ENCODE results near the gene PRR30. TPM values are rescaled to one million over a fixed set of nuclear protein-coding genes. Genes with fewer than 3 reads are reported as not detected.
"Not testable (repeated sequence)": the region's sequence is repeated elsewhere in the genome, so short reads cannot be mapped to it uniquely, and the experiment has no call there.

The PRR30 gene
- total and polyA plus RNA-seq, 2 donors (not counting 1 experiment from before 2014, with no cell fraction given) = not detected

DNA sequence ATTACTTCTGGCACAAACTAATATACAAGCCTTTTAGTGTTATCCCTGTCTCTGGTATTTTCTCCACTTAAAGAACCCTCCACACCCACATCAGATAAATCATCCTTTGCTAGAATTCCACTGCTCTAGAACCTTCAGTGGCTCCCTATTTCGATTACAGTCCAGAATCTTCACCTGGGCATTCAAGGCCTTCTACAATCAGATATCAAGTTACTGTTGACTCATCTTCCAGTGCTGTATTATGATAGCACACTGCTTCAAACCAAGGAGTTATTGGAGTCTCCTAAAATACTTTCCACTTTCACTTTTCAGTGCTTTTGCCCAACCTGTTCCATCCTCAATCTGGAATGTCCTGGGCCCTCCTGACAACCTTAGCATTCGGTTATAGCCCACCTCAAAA, 23.7 kb downstream of the PRR30 start:
- no peaks in the 10 kb centered on the region for H3K36me3 ChIP-seq (replicated peaks in 1 of 2; ENCODE audit: control extremely low read depth in 1 of 2, control insufficient read depth in 1 of 2, extremely low read depth in 1 of 2, insufficient read depth in 2 of 2, low read length in 1 of 2)
- no peak for DNase-seq
- H3K27ac ChIP-seq (ENCODE audit: low read length in 2 of 2) = no peak overlapping the region
- no peaks in the 10 kb centered on the region for H3K9me3 Mint-ChIP-seq (ENCODE audit: insufficient read depth)
- no peak overlapping the region for H2AFZ ChIP-seq (ENCODE audit: insufficient read depth, low read depth, low read length, poor library complexity, severe bottlenecking)
- intact Hi-C loops (cut with micrococcal nuclease) = no loop called here
- H3K27me3 Mint-ChIP-seq = peaks cover 23% of the 10 kb centered on the region
- H3K4me2 ChIP-seq (replicated peaks; ENCODE audit: low read depth, low read length, poor library complexity, severe bottlenecking) = no peak overlapping the region
- POLR2A ChIA-PET = interaction anchor here (0.7 kb wide), 1 partner anchor 118 kb away, joined by 6 read pairs; no protein-coding TSS in a partner anchor
- no peak for ATAC-seq (ENCODE audit: low read depth)
- H3K4me3 ChIP-seq (ENCODE audit: control extremely low read depth in 1 of 5, extremely low read depth in 1 of 5, insufficient read depth in 1 of 5, low read depth in 2 of 5, low read length in 4 of 5) = no peak overlapping the region
- H3K27ac Mint-ChIP-seq = no peak overlapping the region
- 90% methylated on average over 2 of the region's 2 CpGs for WGBS (ENCODE audit: insufficient coverage)
- no peaks in the 10 kb centered on the region for H3K79me2 ChIP-seq (ENCODE audit: control insufficient read depth, insufficient read depth, low read length)
- no peaks in the 10 kb centered on the region for H4K20me1 ChIP-seq (ENCODE audit: control insufficient read depth, insufficient read depth, low read length, poor library complexity, severe bottlenecking)
- no peak overlapping the region for H3K9ac ChIP-seq (ENCODE audit: low read length)
- TF ChIP-seq, protein P1, sequence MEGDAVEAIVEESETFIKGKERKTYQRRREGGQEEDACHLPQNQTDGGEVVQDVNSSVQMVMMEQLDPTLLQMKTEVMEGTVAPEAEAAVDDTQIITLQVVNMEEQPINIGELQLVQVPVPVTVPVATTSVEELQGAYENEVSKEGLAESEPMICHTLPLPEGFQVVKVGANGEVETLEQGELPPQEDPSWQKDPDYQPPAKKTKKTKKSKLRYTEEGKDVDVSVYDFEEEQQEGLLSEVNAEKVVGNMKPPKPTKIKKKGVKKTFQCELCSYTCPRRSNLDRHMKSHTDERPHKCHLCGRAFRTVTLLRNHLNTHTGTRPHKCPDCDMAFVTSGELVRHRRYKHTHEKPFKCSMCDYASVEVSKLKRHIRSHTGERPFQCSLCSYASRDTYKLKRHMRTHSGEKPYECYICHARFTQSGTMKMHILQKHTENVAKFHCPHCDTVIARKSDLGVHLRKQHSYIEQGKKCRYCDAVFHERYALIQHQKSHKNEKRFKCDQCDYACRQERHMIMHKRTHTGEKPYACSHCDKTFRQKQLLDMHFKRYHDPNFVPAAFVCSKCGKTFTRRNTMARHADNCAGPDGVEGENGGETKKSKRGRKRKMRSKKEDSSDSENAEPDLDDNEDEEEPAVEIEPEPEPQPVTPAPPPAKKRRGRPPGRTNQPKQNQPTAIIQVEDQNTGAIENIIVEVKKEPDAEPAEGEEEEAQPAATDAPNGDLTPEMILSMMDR (IDR thresholded peaks at IDR 0.05) = no peak
- TF ChIP-seq EZH2 (IDR thresholded peaks at IDR 0.05; ENCODE audit: borderline replicate concordance, insufficient read depth, low read depth, low read length, poor library complexity, severe bottlenecking) = no peak
- H3K4me1 ChIP-seq (ENCODE audit: control insufficient read depth in 2 of 2, insufficient read depth in 2 of 2, low read length in 2 of 2) = peaks cover 9 to 12% of the 10 kb centered on the region in 2 donors
- H3K4me1 Mint-ChIP-seq = peaks cover 8% of the 10 kb centered on the region
- H3K4me3 Mint-ChIP-seq = no peak overlapping the region
- H3K27me3 ChIP-seq (replicated peaks in 1 of 4; ENCODE audit: control extremely low read depth in 1 of 4, control insufficient read depth in 3 of 4, insufficient read depth in 4 of 4, low read length in 3 of 4) = peaks cover 0 to 26% (median 12%) of the 10 kb centered on the region in 4 experiments
- CTCF ChIA-PET = no interaction called here
- H3K9me3 ChIP-seq (ENCODE audit: control extremely low read depth in 1 of 3, control insufficient read depth in 2 of 3, insufficient read depth in 1 of 3, low read length in 2 of 3) = peaks cover 0 to 9% (median 0%) of the 10 kb centered on the region in 3 donors

DNA sequence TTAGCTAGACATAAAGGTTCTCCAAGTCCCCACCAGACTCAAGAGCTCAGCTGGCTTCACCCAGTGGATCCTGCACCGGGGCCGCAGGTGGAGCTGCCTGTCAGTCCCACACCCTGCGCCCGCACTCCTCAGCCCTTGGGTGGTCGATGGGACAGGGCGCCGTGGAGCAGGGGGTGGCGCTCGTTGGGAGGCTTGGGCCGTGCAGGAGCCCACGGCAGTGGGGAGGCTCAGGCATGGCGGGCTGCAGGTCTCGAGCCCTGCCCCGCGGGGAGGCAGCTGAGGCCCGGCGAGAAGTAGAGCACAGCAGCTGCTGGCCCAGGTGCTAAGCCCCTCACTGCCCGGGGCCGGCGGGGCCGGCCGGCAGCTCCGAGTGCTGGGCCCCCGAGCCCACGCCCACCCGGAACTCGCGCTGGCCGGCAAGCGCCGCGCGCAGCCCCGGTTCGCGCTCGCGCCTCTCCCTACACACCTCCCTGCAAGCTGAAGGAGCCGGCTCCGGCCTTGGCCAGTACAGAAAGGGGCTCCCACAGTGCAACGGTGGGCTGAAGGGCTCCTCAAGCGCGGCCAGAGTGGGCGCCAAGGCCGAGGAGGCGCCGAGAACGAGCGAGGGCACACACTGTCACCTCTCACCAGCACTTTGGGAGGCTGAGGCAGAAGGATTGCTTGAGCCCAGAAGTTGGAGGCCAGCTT, 27.7 kb downstream of the PRR30 start:
- POLR2A ChIA-PET; H3K36me3 ChIP-seq (replicated peaks in 1 of 2; ENCODE audit: control extremely low read depth in 1 of 2, control insufficient read depth in 1 of 2, extremely low read depth in 1 of 2, insufficient read depth in 2 of 2, low read length in 1 of 2); H3K4me1 ChIP-seq (ENCODE audit: control insufficient read depth in 2 of 2, insufficient read depth in 2 of 2, low read length in 2 of 2); H3K27me3 ChIP-seq (replicated peaks in 1 of 4; ENCODE audit: control extremely low read depth in 1 of 4, control insufficient read depth in 3 of 4, insufficient read depth in 4 of 4, low read length in 3 of 4); H3K27ac Mint-ChIP-seq; H4K20me1 ChIP-seq (ENCODE audit: control insufficient read depth, insufficient read depth, low read length, poor library complexity, severe bottlenecking); H3K79me2 ChIP-seq (ENCODE audit: control insufficient read depth, insufficient read depth, low read length); H2AFZ ChIP-seq (ENCODE audit: insufficient read depth, low read depth, low read length, poor library complexity, severe bottlenecking); H3K9me3 ChIP-seq (ENCODE audit: control extremely low read depth in 1 of 3, control insufficient read depth in 2 of 3, insufficient read depth in 1 of 3, low read length in 2 of 3); ATAC-seq (ENCODE audit: low read depth); intact Hi-C loops (cut with micrococcal nuclease); H3K4me3 ChIP-seq (ENCODE audit: control extremely low read depth in 1 of 5, extremely low read depth in 1 of 5, insufficient read depth in 1 of 5, low read depth in 2 of 5, low read length in 4 of 5); DNase-seq; H3K4me1 Mint-ChIP-seq; H3K9me3 Mint-ChIP-seq (ENCODE audit: insufficient read depth); H3K27ac ChIP-seq (ENCODE audit: low read length in 2 of 2); H3K4me2 ChIP-seq (replicated peaks; ENCODE audit: low read depth, low read length, poor library complexity, severe bottlenecking); H3K27me3 Mint-ChIP-seq; H3K9ac ChIP-seq (ENCODE audit: low read length); H3K4me3 Mint-ChIP-seq: not testable (repeated sequence)
- 96% methylated on average over 48 of the region's 49 CpGs for WGBS (ENCODE audit: insufficient coverage)
- CTCF ChIA-PET = interaction anchor here (1.3 to 1.5 kb wide), 2 partner anchors 11 to 13 kb away, joined by 4 to 6 read pairs; no protein-coding TSS in a partner anchor

DNA sequence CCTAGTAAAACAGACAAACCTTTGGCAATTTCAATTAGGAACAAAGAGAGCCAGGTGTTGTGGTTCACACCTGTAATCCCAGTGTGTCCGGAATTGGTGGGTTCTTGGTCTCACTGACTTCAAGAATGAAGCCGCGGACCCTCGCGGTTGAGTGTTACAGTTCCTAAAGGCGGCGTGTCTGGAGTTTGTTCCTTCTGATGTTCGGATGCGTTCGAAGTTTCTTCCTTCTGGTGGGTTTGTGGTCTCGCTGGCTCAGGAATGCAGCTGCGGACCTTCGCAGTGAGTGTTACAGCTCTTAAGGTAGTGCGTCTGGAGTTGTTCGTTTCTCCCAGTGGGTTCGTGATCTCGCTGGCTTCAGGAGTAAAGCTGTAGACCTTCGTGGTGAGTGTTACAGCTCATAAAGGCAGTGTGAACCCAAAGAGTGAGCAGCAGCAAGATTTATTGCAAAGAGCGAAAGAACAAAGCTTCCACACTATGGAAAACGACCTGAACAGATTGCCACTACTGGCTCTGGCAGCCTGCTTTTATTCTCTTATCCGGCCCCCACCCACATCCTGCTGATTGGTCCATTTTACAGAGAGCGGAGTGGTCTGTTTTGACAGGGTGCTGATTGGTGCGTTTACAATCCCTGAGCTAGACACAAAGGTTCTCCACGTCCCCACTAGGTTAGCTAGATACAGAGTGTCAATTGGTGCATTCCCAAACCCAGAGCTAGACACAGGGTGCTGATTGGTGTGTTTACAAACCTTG, 28.4 kb downstream of the PRR30 start:
- H3K4me3 ChIP-seq (ENCODE audit: control extremely low read depth in 1 of 5, extremely low read depth in 1 of 5, insufficient read depth in 1 of 5, low read depth in 2 of 5, low read length in 4 of 5); H3K9me3 ChIP-seq (ENCODE audit: control extremely low read depth in 1 of 3, control insufficient read depth in 2 of 3, insufficient read depth in 1 of 3, low read length in 2 of 3); H3K27ac Mint-ChIP-seq; H3K4me1 Mint-ChIP-seq; ATAC-seq (ENCODE audit: low read depth); H3K27me3 Mint-ChIP-seq; H3K4me3 Mint-ChIP-seq; intact Hi-C loops (cut with micrococcal nuclease); H3K36me3 ChIP-seq (replicated peaks in 1 of 2; ENCODE audit: control extremely low read depth in 1 of 2, control insufficient read depth in 1 of 2, extremely low read depth in 1 of 2, insufficient read depth in 2 of 2, low read length in 1 of 2); POLR2A ChIA-PET; H3K27ac ChIP-seq (ENCODE audit: low read length in 2 of 2); H3K4me1 ChIP-seq (ENCODE audit: control insufficient read depth in 2 of 2, insufficient read depth in 2 of 2, low read length in 2 of 2); H3K9me3 Mint-ChIP-seq (ENCODE audit: insufficient read depth); H3K79me2 ChIP-seq (ENCODE audit: control insufficient read depth, insufficient read depth, low read length); H3K4me2 ChIP-seq (replicated peaks; ENCODE audit: low read depth, low read length, poor library complexity, severe bottlenecking); H3K9ac ChIP-seq (ENCODE audit: low read length); H4K20me1 ChIP-seq (ENCODE audit: control insufficient read depth, insufficient read depth, low read length, poor library complexity, severe bottlenecking); DNase-seq; H2AFZ ChIP-seq (ENCODE audit: insufficient read depth, low read depth, low read length, poor library complexity, severe bottlenecking); H3K27me3 ChIP-seq (replicated peaks in 1 of 4; ENCODE audit: control extremely low read depth in 1 of 4, control insufficient read depth in 3 of 4, insufficient read depth in 4 of 4, low read length in 3 of 4): not testable (repeated sequence)
- 98% methylated on average over 20 of the region's 24 CpGs for WGBS (ENCODE audit: insufficient coverage)
- CTCF ChIA-PET = interaction anchor here (1.3 to 1.5 kb wide), 2 partner anchors 10 to 13 kb away, joined by 4 to 6 read pairs; no protein-coding TSS in a partner anchor
